HG03460 (cell line): ENCODE data around the gene ART1.

Source experiments
- ATAC-seq: cut with Tn5 transposase; IDR thresholded peaks from one replicate; pipeline ENCODE4 v1.9.1; 2021; ENCODE audit not compliant: unreplicated experiment

ART1 gene

DNA sequence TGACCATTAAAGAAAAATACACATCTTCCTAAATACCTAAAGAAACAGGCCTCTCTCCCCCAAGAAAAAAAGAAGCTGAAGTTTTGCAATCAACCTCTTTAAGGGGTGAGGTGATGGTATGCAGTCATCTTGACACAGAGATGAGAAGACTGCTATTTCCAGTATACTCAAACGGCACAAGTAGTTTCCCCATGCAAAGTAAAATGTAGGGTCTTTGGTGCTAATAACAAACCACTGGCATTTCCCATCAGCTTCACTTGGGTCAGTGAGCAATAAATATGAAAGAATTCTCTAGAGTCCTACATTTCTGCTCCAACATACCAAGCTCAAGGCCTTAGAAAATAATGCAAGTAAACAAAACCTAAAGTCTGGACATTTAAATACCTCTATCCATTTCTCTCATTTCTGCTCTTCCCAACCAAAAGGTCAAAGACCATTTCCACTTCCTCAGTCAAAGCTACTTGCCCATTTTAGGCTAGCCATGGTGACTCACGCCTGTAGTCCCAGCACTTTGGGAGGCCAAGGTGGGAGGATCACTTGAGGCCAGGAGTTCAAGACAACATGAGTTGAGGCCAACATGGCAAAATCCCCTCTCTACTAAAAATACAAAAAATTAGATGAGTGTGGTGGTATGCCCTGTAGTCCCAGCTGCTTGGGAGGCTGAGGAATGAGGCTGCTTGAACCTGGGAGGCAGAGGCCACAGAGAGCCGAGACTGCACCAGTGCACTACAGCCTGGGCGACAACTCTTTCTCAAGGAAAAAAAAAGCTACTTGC, 65.7 kb downstream of the ART1 start:
- no peak for ATAC-seq

DNA sequence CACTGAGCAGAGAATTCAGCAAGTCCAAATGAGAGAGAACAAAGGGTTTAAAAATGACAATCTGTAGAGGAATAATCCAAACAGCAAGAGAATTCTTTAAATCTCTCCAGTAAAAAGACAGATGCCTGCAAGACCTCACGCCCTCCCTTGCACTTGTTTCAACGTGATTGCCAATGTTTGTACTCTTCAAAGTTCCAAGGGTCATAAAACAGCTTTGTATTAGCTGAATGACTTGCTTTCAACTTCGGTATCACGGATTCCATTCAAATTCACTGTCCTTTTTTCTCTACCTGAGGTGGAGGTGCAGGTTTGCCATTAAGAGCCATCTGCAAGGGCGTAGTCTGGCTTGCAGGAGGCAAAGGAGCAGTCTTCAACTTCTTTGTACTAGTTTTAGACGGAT, 67.3 kb downstream of the ART1 start:
- no peak for ATAC-seq
